PC-9 (cell line): ENCODE results near the gene KCNG4.

Experiments
- EZH2 ChIP-seq: fragments of 200-600 bp; sonication (generic); IDR thresholded peaks from 2 replicates; pipeline ENCODE4 v1.8.0; 2017; ENCODE audit warnings: antibody characterized with exemption, low read depth
- TF ChIP-seq, protein P1 (sequence below): fragments of 200-600 bp; sonication (generic); conservative IDR thresholded peaks from 2 replicates; pipeline ENCODE4 v1.6.1; 2017; ENCODE audit warnings: mixed run types, antibody characterized with exemption, mild to moderate bottlenecking, moderate library complexity

DNA sequence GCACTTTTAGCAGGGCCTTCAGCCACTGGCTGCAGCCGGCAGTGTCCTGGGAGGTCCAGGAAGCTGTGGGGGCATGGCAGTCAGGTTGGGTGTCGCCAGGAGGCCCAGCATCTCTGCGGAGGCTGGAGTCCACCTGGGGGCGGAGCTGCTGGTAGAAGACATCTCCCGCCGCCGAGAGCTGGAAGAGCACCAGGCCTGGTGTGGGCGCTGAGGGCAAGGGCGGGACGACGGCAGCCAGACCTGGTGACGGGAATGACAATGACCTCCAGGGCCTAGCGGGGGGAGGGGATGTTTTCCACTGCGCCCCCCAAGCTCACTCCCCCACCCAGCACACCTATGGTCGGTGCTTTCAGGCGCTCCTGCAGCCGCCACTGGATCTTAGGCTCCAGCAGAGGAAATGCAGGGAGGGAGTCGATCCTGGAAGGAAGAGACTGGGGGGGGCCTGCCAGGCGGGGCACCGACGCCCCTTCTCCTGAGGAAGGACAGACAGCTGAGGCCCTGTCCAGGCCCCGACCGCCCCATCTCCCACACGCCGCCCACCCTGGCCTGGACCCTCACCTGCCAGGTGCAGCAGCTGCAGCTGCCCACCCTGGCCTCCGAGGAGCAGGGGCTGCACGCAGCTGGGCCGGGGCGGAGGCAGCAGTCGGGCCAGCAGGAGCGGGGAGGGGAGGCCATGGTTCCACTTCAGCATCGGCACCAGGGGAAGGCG, 60.0 kb downstream of the KCNG4 start:
- TF ChIP-seq, protein P1, sequence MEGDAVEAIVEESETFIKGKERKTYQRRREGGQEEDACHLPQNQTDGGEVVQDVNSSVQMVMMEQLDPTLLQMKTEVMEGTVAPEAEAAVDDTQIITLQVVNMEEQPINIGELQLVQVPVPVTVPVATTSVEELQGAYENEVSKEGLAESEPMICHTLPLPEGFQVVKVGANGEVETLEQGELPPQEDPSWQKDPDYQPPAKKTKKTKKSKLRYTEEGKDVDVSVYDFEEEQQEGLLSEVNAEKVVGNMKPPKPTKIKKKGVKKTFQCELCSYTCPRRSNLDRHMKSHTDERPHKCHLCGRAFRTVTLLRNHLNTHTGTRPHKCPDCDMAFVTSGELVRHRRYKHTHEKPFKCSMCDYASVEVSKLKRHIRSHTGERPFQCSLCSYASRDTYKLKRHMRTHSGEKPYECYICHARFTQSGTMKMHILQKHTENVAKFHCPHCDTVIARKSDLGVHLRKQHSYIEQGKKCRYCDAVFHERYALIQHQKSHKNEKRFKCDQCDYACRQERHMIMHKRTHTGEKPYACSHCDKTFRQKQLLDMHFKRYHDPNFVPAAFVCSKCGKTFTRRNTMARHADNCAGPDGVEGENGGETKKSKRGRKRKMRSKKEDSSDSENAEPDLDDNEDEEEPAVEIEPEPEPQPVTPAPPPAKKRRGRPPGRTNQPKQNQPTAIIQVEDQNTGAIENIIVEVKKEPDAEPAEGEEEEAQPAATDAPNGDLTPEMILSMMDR = no peak
- TF ChIP-seq EZH2 = no peak
